Activated T-cell treated with anti-CD3 and anti-CD28 coated beads, Interleukin-2, amount 50 U/mL, for 4 hours (primary cell): Measurements from ENCODE around the gene TEX12. TPM values are rescaled to one million over a fixed set of nuclear protein-coding genes. Genes with fewer than 3 reads are reported as not detected.
A peak's percentile ranks its signal among the peaks of the same experiment; 100 is the strongest.
"Not testable (repeated sequence)": the region's sequence is repeated elsewhere in the genome, so short reads cannot be mapped to it uniquely, and the experiment has no call there.

Experiments
- ATAC-seq, 2 donors: fragments of 200-7000 bp; cut with Tn5 transposase; one replicate each; pipeline ENCODE4 v1.10.0; 2021
- DNase-seq: peaks from one replicate; pipeline ENCODE4 v3.0.0-alpha.2; 2020
- H3K27me3 Mint-ChIP-seq: one replicate; pipeline ENCODE4 v1.8.0; 2021; ENCODE audit warnings: low read depth, mixed read lengths
- H3K36me3 Mint-ChIP-seq: one replicate; pipeline ENCODE4 v1.8.0; 2022; ENCODE audit warnings: mixed read lengths; ENCODE audit not compliant: insufficient read depth
- H3K4me1 Mint-ChIP-seq: one replicate; pipeline ENCODE4 v1.8.0; 2021; ENCODE audit warnings: low read depth, mixed read lengths
- H3K4me3 Mint-ChIP-seq: one replicate; pipeline ENCODE4 v1.8.0; 2021; ENCODE audit warnings: mild to moderate bottlenecking, moderate library complexity, mixed read lengths
- H3K9me3 Mint-ChIP-seq: one replicate; pipeline ENCODE4 v1.8.0; 2021; ENCODE audit warnings: mixed read lengths
- total RNA-seq, 3 donors: library from RNA; stranded (reverse); gene quantifications; one replicate each; pipeline ENCODE4 v1.2.1, GENCODE V29; 2021

The TEX12 gene
- total RNA-seq, 3 donors from 2014 or later = 0.40 TPM; not detected in 2

- DNase-seq = no peak
- H3K27me3 Mint-ChIP-seq = peaks cover 10% of the 10 kb centered on the region
- no peaks in the 10 kb centered on the region for H3K4me1 Mint-ChIP-seq
- no peak for ATAC-seq
- H3K4me3 Mint-ChIP-seq = no peak overlapping the region
- H3K9me3 Mint-ChIP-seq = no peaks in the 10 kb centered on the region
- no peaks in the 10 kb centered on the region for H3K36me3 Mint-ChIP-seq
These were observed 7.8 kb upstream of the TEX12 start for GRCh38 chr11:112159098-112160065.

- Mint-ChIP-seq H3K4me1 (no peaks in the 10 kb centered on the region), H3K9me3 (no peaks in the 10 kb centered on the region), H3K36me3 (no peaks in the 10 kb centered on the region), H3K4me3 (no peak overlapping the region), H3K27me3 (peaks cover 10% of the 10 kb centered on the region)
- ATAC-seq = no peak
- no peak for DNase-seq
These were observed 6.9 kb upstream of the TEX12 start for GRCh38 chr11:112160091-112160848.

GRCh38 chr11:112161012-112161411 is 6.2 kb upstream of the TEX12 start:
- Mint-ChIP-seq H3K4me1 (no peaks in the 10 kb centered on the region), H3K27me3 (peaks cover 10% of the 10 kb centered on the region), H3K9me3 (no peaks in the 10 kb centered on the region), H3K4me3 (no peak overlapping the region), H3K36me3 (no peaks in the 10 kb centered on the region)
- no peak for DNase-seq
- ATAC-seq = no peak

GRCh38 chr11:112162200-112162599 is 5.0 kb upstream of the TEX12 start:
- not testable (repeated sequence) for DNase-seq, H3K4me3 Mint-ChIP-seq, H3K36me3 Mint-ChIP-seq, H3K9me3 Mint-ChIP-seq, ATAC-seq, H3K4me1 Mint-ChIP-seq
- H3K27me3 Mint-ChIP-seq = peaks cover 14% of the 10 kb centered on the region

GRCh38 chr11:112162761-112163546 is 4.2 kb upstream of the TEX12 start:
- no peak overlapping the region for H3K4me3 Mint-ChIP-seq
- DNase-seq (no peak), ATAC-seq (no peak)
- H3K9me3 Mint-ChIP-seq = no peaks in the 10 kb centered on the region
- H3K4me1 Mint-ChIP-seq = no peaks in the 10 kb centered on the region
- H3K27me3 Mint-ChIP-seq = peaks cover 18% of the 10 kb centered on the region
- no peaks in the 10 kb centered on the region for H3K36me3 Mint-ChIP-seq

GRCh38 chr11:112163875-112164685 is 3.1 kb upstream of the TEX12 start, which contains the start of gene IL18:
TSS of gene IL18 (minus strand) at chr11:112164094. CDS start at chr11:112155053, 9,041 bp downstream.
- ATAC-seq (no peak), DNase-seq (no peak)
- peak within 1 kb of the TSS; percentile 34 for H3K4me3 Mint-ChIP-seq
- H3K36me3 Mint-ChIP-seq = no peaks in the 10 kb centered on the region
- H3K4me1 Mint-ChIP-seq = no peaks in the 10 kb centered on the region
- H3K27me3 Mint-ChIP-seq = peaks cover 18% of the 10 kb centered on the region
- H3K9me3 Mint-ChIP-seq = no peaks in the 10 kb centered on the region

GRCh38 chr11:112165049-112165448 is 2.1 kb upstream of the TEX12 start:
- peaks cover 18% of the 10 kb centered on the region for H3K27me3 Mint-ChIP-seq
- H3K9me3 Mint-ChIP-seq = no peaks in the 10 kb centered on the region
- no peak overlapping the region for H3K4me3 Mint-ChIP-seq
- no peaks in the 10 kb centered on the region for H3K36me3 Mint-ChIP-seq
- no peak for ATAC-seq
- no peak for DNase-seq
- H3K4me1 Mint-ChIP-seq = no peaks in the 10 kb centered on the region

GRCh38 chr11:112166562-112166961 is 610 bp upstream of the TEX12 start:
- Mint-ChIP-seq H3K36me3 (no peaks in the 10 kb centered on the region), H3K4me3 (no peak overlapping the region), H3K4me1 (no peaks in the 10 kb centered on the region), H3K27me3 (peaks cover 18% of the 10 kb centered on the region), H3K9me3 (no peaks in the 10 kb centered on the region)
- DNase-seq (no peak), ATAC-seq (no peak)

- peak; percentile 34 to 70 for ATAC-seq
- Mint-ChIP-seq H3K9me3 (no peaks in the 10 kb centered on the region), H3K4me3 (no peak overlapping the region), H3K4me1 (peaks cover 12% of the 10 kb centered on the region), H3K36me3 (no peaks in the 10 kb centered on the region), H3K27me3 (peaks cover 17% of the 10 kb centered on the region)
- no peak for DNase-seq
These were observed 5.3 kb downstream of the TEX12 start for GRCh38 chr11:112172362-112172994.

- DNase-seq = no peak
- H3K36me3 Mint-ChIP-seq = no peaks in the 10 kb centered on the region
- peaks cover 12% of the 10 kb centered on the region for H3K4me1 Mint-ChIP-seq
- H3K4me3 Mint-ChIP-seq = no peak overlapping the region
- ATAC-seq = no peak
- H3K9me3 Mint-ChIP-seq = no peaks in the 10 kb centered on the region
- H3K27me3 Mint-ChIP-seq = peaks cover 18% of the 10 kb centered on the region
These were observed 6.0 kb downstream of the TEX12 start for GRCh38 chr11:112173152-112173551.

GRCh38 chr11:112174789-112175598 is 7.8 kb downstream of the TEX12 start, which contains the start of gene BCO2:
TSS of gene BCO2 (plus strand) at chr11:112175512. CDS start at chr11:112175602, 90 bp downstream.
- H3K4me1 Mint-ChIP-seq = peaks cover 13% of the 10 kb centered on the region
- peak within 1 kb of the TSS; percentile 41 for H3K4me3 Mint-ChIP-seq
- H3K36me3 Mint-ChIP-seq = peaks cover 2% of the 10 kb centered on the region
- DNase-seq = no peak
- peak in 1 of 2 donors; percentile 54 for ATAC-seq
- peaks cover 25% of the 10 kb centered on the region for H3K27me3 Mint-ChIP-seq
- H3K9me3 Mint-ChIP-seq = no peaks in the 10 kb centered on the region

- Mint-ChIP-seq H3K36me3 (peaks cover 2% of the 10 kb centered on the region), H3K4me3 (peak overlapping the region; percentile 41), H3K4me1 (peaks cover 13% of the 10 kb centered on the region), H3K27me3 (peaks cover 25% of the 10 kb centered on the region), H3K9me3 (no peaks in the 10 kb centered on the region)
- no peak for DNase-seq
- ATAC-seq = no peak
These were observed 8.4 kb downstream of the TEX12 start for GRCh38 chr11:112175599-112175952.
